Testis (tissue), 3 donors: ENCODE data around the gene MAPK11. TPM values are rescaled to one million over a fixed set of nuclear protein-coding genes. Genes with fewer than 3 reads are reported as not detected.

Experiments
- DNase-seq: peaks from one replicate; pipeline ENCODE4 v3.0.0-alpha.2; 2019
- H3K27ac ChIP-seq, 2 donors: fragments of 200-600 bp; sonication (generic); one replicate each; pipeline ENCODE4 v1.5.1; 2019
- H3K27me3 ChIP-seq: fragments of 200-600 bp; sonication (generic); one replicate; pipeline ENCODE4 v1.5.1; 2019
- H3K36me3 ChIP-seq: fragments of 200-600 bp; sonication (generic); one replicate; pipeline ENCODE4 v1.5.1; 2017; ENCODE audit warnings: low read depth; ENCODE audit errors: missing control alignments
- H3K4me1 ChIP-seq: fragments of 200-600 bp; sonication (generic); one replicate; pipeline ENCODE4 v1.5.1; 2019
- H3K4me3 ChIP-seq, 2 donors: fragments of 200-600 bp; sonication (generic); one replicate each; pipeline ENCODE4 v1.5.1; 2017 to 2019
- H3K9me3 ChIP-seq: fragments of 200-600 bp; sonication (generic); one replicate; pipeline ENCODE4 v1.5.1; 2017
- CTCF ChIP-seq, 3 experiments: fragments of 450-650 bp in 2 of 3; fragments of 200-600 bp in 1 of 3; sonication (generic) in 1 of 3; IDR thresholded peaks; one replicate each; pipeline ENCODE4 v1.5.1; 2016 to 2019; ENCODE audit warnings: antibody characterized with exemption in 3 of 3, mild to moderate bottlenecking in 2 of 3, moderate library complexity in 1 of 3
- POLR2A ChIP-seq: fragments of 450-650 bp; IDR thresholded peaks from one replicate; pipeline ENCODE4 v1.6.1; 2017; ENCODE audit warnings: antibody characterized with exemption, mild to moderate bottlenecking, moderate library complexity
- WGBS, 2 donors: methylation state at CpG; one replicate each; pipeline ENCODE4 v1.1.5; 2018; 5-methylcytosine and 5-hydroxymethylcytosine counted together
- intact Hi-C: fragments of 100-400 bp; cut with DNase I; formaldehyde crosslinking; loops from one replicate; pipeline ENCODE4 v1.15.1; 2023; ENCODE audit warnings: low total_unique reads
- polyA plus RNA-seq: library from polyadenylated mRNA; stranded (reverse); fragments of 350-450 nt; fragmentation: Illumina TruSeq; extraction: RNeasy Lipid Tissue Mini Kit (QIAGEN cat#74804); gene quantifications from one replicate; pipeline ENCODE4 v1.2.3, GENCODE V29; 2014; ENCODE audit warnings: low read depth, low replicate concordance; ENCODE audit not compliant: insufficient read depth
- total RNA-seq, 2 donors: library from RNA; depleted of rRNA; stranded (reverse); fragments of >200 nt; gene quantifications; one replicate each; pipeline ENCODE4 v1.2.3, GENCODE V29; 2016

Gene MAPK11
- total and polyA plus RNA-seq, 3 donors from 2014 or later, result 6.4 to 10.7 (median 8.3) TPM

- Histone ChIP-seq H3K9me3 (no peaks in the 10 kb centered on the region), H3K27ac (no peak overlapping the region), H3K27me3 (no peaks in the 10 kb centered on the region), H3K4me3 (no peak overlapping the region), H3K4me1 (peaks cover 22% of the 10 kb centered on the region), H3K36me3 (no peaks in the 10 kb centered on the region)
- intact Hi-C loops, result no loop called here
- DNase-seq, result no peak
- 89% methylated on average over 28 of the region's 29 CpGs; no CpG with 5 or more reads in 1 of the 2 donors for whole genome bisulfite sequencing, 2 donors
- TF ChIP-seq POLR2A, result no peak
- no peak for TF ChIP-seq CTCF (IDR thresholded peaks at IDR 0.05)
These were observed 21.7 kb downstream of the MAPK11 start for GRCh38 chr22:50248196-50249081.

GRCh38 chr22:50247748-50248147 lies 22.4 kb downstream of the MAPK11 start:
- no peak overlapping the region for H3K4me3 ChIP-seq
- no peaks in the 10 kb centered on the region for H3K36me3 ChIP-seq
- H3K4me1 ChIP-seq, result peaks cover 29% of the 10 kb centered on the region
- WGBS, 2 donors, result 54 to 70% methylated on average over 7 to 16 of the region's 16 CpGs
- no peaks in the 10 kb centered on the region for H3K27me3 ChIP-seq
- intact Hi-C loops, result no loop called here
- DNase-seq, result peak; percentile 56
- H3K9me3 ChIP-seq, result no peaks in the 10 kb centered on the region
- TF ChIP-seq CTCF (IDR thresholded peaks at IDR 0.05) (no peak), POLR2A (no peak)
- no peak overlapping the region for H3K27ac ChIP-seq

GRCh38 chr22:50246242-50247175 lies 23.7 kb downstream of the MAPK11 start:
- Histone ChIP-seq H3K27me3 (no peaks in the 10 kb centered on the region), H3K27ac (no peak overlapping the region), H3K9me3 (no peaks in the 10 kb centered on the region), H3K4me3 (no peak overlapping the region), H3K36me3 (no peaks in the 10 kb centered on the region), H3K4me1 (peaks cover 41% of the 10 kb centered on the region)
- intact Hi-C loops, result no loop called here
- 75 to 89% methylated on average over 10 to 20 of the region's 20 CpGs for WGBS, 2 donors
- TF ChIP-seq POLR2A (no peak), CTCF (IDR thresholded peaks at IDR 0.05) (no peak)
- DNase-seq, result no peak

- Histone ChIP-seq H3K4me1 (peaks cover 41% of the 10 kb centered on the region), H3K9me3 (no peaks in the 10 kb centered on the region), H3K27ac (peak overlapping the region; percentile 82 to 86), H3K36me3 (no peaks in the 10 kb centered on the region), H3K4me3 (peak overlapping the region; percentile 78 to 93), H3K27me3 (no peaks in the 10 kb centered on the region)
- TF ChIP-seq POLR2A (no peak), CTCF (IDR thresholded peaks at IDR 0.05) (no peak)
- DNase-seq, result no peak
- 6 to 12% methylated on average over 30 to 48 of the region's 53 CpGs for WGBS, 2 donors
- intact Hi-C loops, result no loop called here
These were observed 24.7 kb downstream of the MAPK11 start for GRCh38 chr22:50245214-50246072.
